OCI-LY7 (cell line): Measurements from ENCODE around the gene TNIK.

Experiments used
- EZH2phosphoT487 ChIP-seq: fragments of 200-600 bp; sonication (generic); IDR thresholded peaks from 2 replicates; pipeline ENCODE4 v1.6.1; 2018; ENCODE audit warnings: low read depth, borderline replicate concordance, mild to moderate bottlenecking, mixed run types, antibody characterized with exemption, low read length, moderate library complexity, mixed read lengths
- TF ChIP-seq, protein P1 (sequence below): fragments of 200-600 bp; sonication (generic); conservative IDR thresholded peaks from 2 replicates; pipeline ENCODE4 v1.5.1; 2014; ENCODE audit warnings: mild to moderate bottlenecking, antibody characterized with exemption, low read length, moderate library complexity, mixed read lengths

DNA sequence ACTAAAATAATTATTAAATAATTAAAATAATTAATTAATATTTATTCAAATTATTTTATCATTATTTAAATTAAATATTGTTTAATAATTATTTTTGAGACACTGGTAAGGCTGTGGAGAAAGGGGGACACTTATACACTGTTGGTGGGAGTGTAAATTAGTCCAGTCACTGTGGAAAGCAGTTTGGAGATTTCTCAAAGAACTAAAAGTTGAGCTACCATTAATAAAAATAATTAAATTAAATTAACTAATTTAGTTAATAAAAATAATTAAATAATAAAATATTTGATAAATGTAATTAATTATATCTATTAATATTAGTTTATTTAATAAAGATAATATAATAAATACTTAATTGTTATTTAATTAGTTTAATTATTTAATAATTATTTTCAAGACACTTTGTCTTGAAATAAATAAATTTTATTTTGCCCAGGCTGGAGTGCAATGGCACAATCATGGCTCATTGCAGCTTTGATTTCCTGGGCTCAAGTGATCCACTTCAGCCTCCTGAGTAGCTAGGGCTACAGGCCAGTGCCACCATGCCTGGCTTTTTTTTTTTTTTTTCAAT, 16.4 kb upstream of the TNIK start:
- TF ChIP-seq, protein P1, sequence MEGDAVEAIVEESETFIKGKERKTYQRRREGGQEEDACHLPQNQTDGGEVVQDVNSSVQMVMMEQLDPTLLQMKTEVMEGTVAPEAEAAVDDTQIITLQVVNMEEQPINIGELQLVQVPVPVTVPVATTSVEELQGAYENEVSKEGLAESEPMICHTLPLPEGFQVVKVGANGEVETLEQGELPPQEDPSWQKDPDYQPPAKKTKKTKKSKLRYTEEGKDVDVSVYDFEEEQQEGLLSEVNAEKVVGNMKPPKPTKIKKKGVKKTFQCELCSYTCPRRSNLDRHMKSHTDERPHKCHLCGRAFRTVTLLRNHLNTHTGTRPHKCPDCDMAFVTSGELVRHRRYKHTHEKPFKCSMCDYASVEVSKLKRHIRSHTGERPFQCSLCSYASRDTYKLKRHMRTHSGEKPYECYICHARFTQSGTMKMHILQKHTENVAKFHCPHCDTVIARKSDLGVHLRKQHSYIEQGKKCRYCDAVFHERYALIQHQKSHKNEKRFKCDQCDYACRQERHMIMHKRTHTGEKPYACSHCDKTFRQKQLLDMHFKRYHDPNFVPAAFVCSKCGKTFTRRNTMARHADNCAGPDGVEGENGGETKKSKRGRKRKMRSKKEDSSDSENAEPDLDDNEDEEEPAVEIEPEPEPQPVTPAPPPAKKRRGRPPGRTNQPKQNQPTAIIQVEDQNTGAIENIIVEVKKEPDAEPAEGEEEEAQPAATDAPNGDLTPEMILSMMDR, result no peak
- TF ChIP-seq EZH2phosphoT487, result no peak
